Measurements from ENCODE around the gene KLC4. TPM values are rescaled to one million over a fixed set of nuclear protein-coding genes. Genes with fewer than 3 reads are reported as not detected.

The KLC4 gene
- total RNA-seq, 2 experiments from 2014 or later: 16.4 to 22.5 TPM

GRCh38 chr6:43052225-43052841, 7.1 kb upstream of the KLC4 start:
- DNase-seq (ENCODE audit: low spot score): no peak
- CTCF ChIA-PET (ENCODE audit: unreplicated experiment): no interaction called here
- intact Hi-C loops (cut with micrococcal nuclease; ENCODE audit: unreplicated experiment): loop anchor here (2.0 kb wide), 1 partner anchor 38 kb away; the partner anchor contains the start of gene KLHDC3
- H3K9me3 ChIP-seq (ENCODE audit: low read length): no peaks in the 10 kb centered on the region
- POLR2A ChIA-PET: no interaction called here
- H4K20me1 ChIP-seq (ENCODE audit: insufficient read depth, low read length): no peaks in the 10 kb centered on the region
- no peaks in the 10 kb centered on the region for H3K9me2 ChIP-seq (ENCODE audit: insufficient read depth, low read length)
- H3K4me1 ChIP-seq (ENCODE audit: insufficient read depth, low read length, poor library complexity, severe bottlenecking): peaks cover 21% of the 10 kb centered on the region
- no peak overlapping the region for H2AFZ ChIP-seq (ENCODE audit: low read length)
- H3K27ac ChIP-seq (ENCODE audit: low read depth, low read length, poor library complexity, severe bottlenecking): no peak overlapping the region
- H3K79me2 ChIP-seq (ENCODE audit: insufficient read depth, low read depth, low read length): no peaks in the 10 kb centered on the region
- no peak overlapping the region for H3K4me3 ChIP-seq (ENCODE audit: low read depth, low read length, poor library complexity, severe bottlenecking)
- peaks cover 28% of the 10 kb centered on the region for H3K36me3 ChIP-seq (ENCODE audit: insufficient read depth, low read length)
- BruUV-seq (replicated peaks): no TSS peak
- TF ChIP-seq EZH2phosphoT487 (IDR thresholded peaks at IDR 0.05; ENCODE audit: borderline replicate concordance, low read depth, low read length) (no peak), CTCF (conservative IDR thresholded peaks at IDR 0.05; ENCODE audit: low read length) (no peak)
- H3K4me2 ChIP-seq (ENCODE audit: low read length): peak overlapping the region; percentile 92

GRCh38 chr6:43052842-43053544, 6.4 kb upstream of the KLC4 start:
- H2AFZ ChIP-seq (ENCODE audit: low read length): peak overlapping the region; percentile 58
- no peaks in the 10 kb centered on the region for H3K9me3 ChIP-seq (ENCODE audit: low read length)
- H3K9me2 ChIP-seq (ENCODE audit: insufficient read depth, low read length): no peaks in the 10 kb centered on the region
- no TSS peak for BruUV-seq (replicated peaks)
- peak overlapping the region; percentile 57 for H3K27ac ChIP-seq (ENCODE audit: low read depth, low read length, poor library complexity, severe bottlenecking)
- DNase-seq (ENCODE audit: low spot score): peak; percentile 24
- peaks cover 6% of the 10 kb centered on the region; the same call in 1 of the 2 replicates for H3K79me2 ChIP-seq (ENCODE audit: insufficient read depth, low read depth, low read length)
- H3K36me3 ChIP-seq (ENCODE audit: insufficient read depth, low read length): peaks cover 27% of the 10 kb centered on the region
- ChIA-PET CTCF (ENCODE audit: unreplicated experiment) (no interaction called here), POLR2A (interaction anchor here (1.8 to 2.4 kb wide), 2 partner anchors 8 to 69 kb away, joined by 5 to 6 read pairs; partner anchors contain the start of gene PPP2R5D)
- TF ChIP-seq CTCF (conservative IDR thresholded peaks at IDR 0.05; ENCODE audit: low read length) (no peak), EZH2phosphoT487 (IDR thresholded peaks at IDR 0.05; ENCODE audit: borderline replicate concordance, low read depth, low read length) (no peak)
- intact Hi-C loops (cut with micrococcal nuclease; ENCODE audit: unreplicated experiment): loop anchor here (2.0 kb wide), 1 partner anchor 38 kb away; the partner anchor contains the start of gene KLHDC3
- H3K4me1 ChIP-seq (ENCODE audit: insufficient read depth, low read length, poor library complexity, severe bottlenecking): peaks cover 25% of the 10 kb centered on the region
- H4K20me1 ChIP-seq (ENCODE audit: insufficient read depth, low read length): no peaks in the 10 kb centered on the region
- peak overlapping the region; percentile 77 for H3K4me3 ChIP-seq (ENCODE audit: low read depth, low read length, poor library complexity, severe bottlenecking)
- H3K4me2 ChIP-seq (ENCODE audit: low read length): peak overlapping the region; percentile 92

All from OCI-LY7 (cell line).